NB4 (cell line): ENCODE data around the gene SMIM13.

Experiments used
- CTCF ChIP-seq: IDR thresholded peaks from one replicate; pipeline ENCODE4 v1.5.1; 2012; ENCODE audit warnings: low read depth, low read length
- MAX ChIP-seq: IDR thresholded peaks from 2 replicates; pipeline ENCODE4 v1.6.1; 2011; ENCODE audit warnings: low read depth, low read length

- TF ChIP-seq MAX (no peak), CTCF (no peak)
These were observed 73.3 kb downstream of the SMIM13 start for GRCh38 chr6:11166948-11167347.
